ENCODE results near the gene NMBR.
"Not testable (repeated sequence)": the region's sequence is repeated elsewhere in the genome, so short reads cannot be mapped to it uniquely, and the experiment has no call there.

NMBR gene

DNA sequence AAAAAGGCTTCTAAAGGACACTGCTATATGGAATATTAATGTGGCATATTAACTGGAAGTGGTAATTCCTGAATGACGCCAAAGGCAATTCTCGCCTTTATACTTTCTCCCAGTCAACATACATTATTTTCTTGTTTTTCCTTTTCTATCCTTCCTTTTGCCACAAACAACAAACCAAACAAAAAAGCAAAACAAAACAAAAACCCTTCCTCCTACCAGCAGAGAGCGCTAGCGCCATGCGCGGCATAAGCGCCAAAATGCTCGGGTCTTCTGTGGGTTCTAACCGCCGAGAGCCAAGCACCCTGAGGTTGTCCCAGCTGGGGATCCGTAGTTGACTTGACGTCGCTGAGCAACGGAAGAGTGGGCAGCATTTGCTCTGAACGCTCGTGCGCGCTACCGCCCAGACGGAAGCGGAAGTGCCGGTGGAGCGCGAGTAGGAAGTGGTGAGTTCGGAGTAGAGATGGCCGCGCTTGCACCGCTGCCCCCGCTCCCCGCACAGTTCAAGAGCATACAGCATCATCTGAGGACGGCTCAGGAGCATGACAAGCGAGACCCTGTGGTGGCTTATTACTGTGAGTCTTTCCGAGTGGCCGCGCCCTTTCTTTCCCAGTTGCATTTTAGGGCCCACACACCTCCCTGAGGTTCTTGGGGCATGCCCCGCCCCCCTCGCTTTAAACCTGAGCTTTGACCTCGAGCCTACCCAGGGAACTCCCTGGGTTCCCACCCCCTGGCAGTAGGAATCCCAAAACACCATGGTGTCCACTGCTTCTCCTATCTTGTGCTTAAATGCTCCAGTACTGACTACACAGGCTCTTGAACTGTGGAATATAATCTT, at the start of gene NMBR, which contains the start of gene VTA1:
TSS of gene NMBR (minus strand) at position 295 of the 835 bp plus-strand sequence. CDS start 58,464 bp downstream, outside the sequence.
TSS of gene VTA1 (plus strand) at position 436 of the 835 bp plus-strand sequence. CDS start at position 461, 25 bp downstream.
- DNase-seq = peak; percentile 95

DNA sequence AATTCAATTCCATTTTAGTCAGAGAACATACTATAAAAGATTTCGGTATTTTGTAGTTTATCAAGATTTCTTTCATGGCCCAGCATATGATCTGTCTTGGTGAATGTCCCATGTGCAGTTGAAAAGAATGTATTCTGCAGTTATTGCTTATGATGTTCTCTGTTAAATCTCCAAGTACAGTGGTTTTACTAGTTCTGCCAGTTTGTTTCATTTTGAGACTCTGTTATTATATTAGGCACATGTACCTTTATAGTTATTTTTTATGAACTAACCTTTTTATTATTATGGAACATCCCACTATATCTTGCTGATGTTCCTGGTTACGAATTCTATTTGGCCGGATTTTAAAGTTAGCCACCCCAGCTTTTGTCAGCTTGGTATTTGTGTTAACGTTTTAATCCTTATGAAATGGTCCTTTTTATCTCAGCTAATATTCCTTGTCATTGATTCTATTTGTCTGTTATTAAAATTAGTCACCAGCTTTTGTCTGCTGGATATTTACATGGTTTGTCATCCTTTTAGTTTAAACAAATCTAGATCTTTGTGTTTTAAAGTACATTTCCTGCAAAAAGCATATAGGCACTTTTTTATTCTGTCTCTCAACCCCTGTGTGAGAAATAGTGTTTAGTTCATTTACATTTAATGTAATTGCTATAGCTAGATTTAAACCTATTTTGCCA, 49.1 kb upstream of the NMBR start:
- no peak for DNase-seq

DNA sequence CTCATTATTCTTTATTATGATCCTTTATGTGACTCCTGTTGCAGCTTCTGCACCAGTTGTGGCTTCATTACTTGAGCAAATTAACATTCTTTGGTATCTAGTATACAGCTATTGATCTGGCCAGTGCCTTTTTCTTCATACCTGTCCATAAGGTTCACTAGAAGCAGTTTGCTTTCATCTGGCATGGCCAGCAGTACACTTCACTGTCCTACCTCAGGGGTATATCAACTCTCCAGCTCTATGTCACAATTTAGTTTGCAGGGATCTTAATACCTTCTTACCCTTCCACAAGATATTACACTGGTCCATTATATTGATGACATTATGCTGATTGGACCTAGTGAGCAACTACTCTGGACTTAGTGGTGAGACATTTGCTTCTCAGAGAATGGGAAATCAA, 46.7 kb upstream of the NMBR start:
- no peak for DNase-seq

DNA sequence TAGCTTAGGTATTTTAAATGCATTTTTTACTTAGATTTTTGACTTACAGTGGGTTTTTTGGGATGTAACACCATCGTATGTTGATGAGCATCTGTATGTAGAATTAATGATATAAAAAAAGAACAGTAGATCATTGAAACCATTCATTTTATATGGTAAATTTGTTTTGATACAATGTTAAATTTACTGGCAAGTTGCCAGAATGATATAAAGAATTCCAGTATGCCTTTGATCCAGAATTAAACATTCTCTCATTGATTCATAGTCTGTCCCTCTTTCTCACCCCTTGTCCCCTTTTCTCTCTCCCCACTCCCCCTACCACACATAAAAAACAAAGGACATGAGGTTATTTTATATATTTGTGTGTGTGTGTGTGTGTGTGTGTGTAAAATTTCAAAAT, 45.4 kb upstream of the NMBR start:
- no peak for DNase-seq

DNA sequence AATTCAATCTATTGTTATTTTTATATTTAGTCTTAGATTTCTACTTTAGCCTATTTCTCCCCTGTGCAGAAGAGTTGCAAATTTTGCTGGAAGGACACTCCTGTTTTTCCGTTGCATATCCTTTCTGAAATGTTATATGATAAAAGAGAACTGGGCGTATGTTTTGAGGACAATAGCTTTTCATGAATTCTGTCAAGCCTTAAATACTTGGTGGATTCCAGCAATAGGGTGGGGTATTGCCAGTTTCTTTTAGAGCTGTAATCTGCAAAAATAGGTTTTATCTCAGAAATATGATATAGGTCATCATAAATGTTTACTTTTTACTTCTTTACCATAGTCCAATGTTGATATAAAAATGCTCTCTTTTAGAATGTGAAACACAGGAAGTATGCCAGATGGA, 42.1 kb upstream of the NMBR start:
- no peak for DNase-seq

DNA sequence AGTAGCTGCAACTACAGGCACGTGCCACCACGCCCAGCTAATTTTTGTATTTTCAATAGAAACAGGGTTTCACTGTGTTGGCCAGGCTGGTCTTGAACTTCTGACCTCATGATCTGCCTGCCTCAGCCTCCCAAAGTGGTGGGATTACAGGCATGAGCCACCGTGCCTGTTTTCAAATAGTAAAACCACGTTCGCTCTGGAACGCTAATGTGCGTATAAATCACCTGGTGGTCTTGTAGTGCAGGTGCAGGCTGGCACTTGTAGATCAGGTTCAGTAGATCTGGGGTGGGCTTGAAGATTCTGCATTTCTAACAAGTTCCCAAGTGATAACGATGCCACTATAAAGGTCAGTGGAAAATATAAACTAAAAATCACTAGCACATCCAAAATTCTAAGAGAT, 41.4 kb upstream of the NMBR start:
- not testable (repeated sequence) for DNase-seq

DNA sequence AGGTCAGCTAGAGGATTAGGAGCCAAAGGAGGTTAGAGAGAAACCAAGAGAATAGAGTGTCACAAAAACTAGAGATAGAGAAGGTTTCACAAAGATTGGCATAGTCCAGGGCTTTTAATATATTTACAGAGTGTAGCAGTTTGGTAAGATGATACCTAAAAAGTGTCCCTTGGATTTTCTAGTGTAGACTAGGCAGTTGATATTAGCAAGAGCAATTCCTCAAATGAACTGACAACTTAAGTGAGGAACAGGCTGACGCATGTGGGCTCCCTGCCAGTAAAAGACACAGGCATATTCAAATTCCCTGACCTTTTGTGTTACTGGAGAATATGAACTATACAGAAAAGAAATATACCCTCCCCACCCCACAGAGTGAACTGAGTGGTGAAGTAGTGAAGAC, 40.3 kb upstream of the NMBR start:
- DNase-seq = no peak

DNA sequence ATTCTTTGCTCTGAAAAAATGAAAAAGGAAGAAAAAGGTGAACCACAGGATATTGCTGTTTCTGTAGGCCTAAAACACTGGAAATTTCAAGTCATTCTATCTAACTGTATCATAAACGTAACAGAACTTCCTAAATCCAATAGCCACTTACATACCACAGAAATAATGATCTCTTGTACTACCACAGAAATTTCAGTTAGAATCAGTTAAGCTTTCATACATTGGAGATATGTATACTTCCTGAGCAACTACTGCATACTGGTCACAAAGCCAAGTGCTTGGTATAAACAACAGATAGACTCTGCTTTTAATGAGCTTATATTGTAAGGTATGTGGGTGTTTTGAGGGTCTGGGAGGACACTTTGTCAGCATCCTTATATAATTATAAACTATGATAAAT, 38.7 kb upstream of the NMBR start:
- DNase-seq = no peak

DNA sequence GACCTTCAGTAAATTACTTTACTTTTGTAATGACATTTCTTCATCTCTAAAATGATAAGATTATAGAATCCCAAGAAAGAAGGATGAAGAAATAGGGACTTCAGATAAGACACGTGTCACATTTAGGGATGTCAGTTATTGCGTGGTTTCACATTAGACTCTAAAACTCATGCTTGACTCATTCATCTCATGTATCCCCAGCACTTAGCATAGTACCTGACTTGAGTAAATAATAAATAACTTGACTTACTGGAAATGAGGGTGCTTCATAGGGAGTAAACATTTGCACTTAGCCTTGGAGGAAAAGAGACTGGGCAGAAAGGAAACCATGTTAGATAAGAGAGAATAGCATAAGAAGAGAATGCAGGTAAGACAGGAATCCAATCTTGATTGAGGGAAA, 37.4 kb upstream of the NMBR start:
- no peak for DNase-seq

DNA sequence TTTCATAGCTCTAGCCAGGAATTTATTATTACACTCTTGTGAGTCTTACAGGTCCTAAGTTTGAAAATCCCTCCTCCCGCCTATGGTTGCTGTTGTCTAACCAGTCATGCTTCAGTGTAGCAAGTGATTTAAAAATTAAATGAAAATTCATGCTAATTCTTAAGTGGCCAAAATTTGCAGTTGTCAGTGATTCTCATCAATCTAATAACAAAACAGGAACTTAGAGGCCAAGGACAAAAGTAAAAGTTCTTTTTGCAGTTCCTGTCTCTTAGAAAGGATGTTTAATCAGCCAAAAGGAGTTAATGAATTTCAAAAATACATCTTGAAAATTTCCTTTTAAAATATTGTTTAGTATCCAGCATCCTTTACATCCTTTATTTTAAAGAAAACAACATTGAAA, 36.4 kb upstream of the NMBR start:
- DNase-seq = no peak

DNA sequence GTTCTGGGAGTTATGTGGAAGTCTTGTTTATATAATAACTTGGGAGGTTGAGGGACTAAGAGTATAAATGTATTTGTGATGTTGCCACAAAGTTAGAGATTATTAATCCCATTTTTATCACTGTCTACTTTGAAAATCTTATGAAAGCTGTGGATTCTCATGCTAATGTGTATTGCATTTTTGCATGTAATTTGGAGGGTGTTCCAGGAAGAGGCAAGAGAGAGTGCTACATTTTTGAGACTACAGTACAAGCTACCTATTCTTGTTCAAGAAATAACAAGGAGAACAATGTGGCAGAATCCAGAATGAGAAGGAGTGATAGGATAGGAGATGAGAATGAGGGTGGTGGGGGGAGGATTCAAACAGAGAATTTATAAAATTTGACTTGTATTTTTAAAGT, 35.1 kb upstream of the NMBR start:
- DNase-seq = no peak

DNA sequence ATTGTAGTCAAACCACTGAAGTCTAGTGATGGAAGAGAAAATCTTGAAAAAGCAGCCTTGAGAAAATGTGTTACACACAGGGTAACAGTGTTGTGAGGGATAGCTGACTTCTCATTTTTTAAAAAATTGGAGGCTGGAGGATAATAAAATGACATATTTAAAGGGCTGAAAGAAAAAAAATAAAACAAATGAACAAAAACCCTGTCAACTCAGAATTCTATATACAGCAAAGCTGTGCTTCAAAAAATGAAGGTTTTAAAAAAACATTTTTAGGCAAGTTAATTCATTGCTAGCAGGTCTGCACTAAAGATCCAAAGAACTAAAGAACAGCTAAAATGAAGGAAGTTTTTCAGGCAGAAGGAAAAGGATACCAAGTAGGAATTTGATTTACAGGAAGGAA, 31.2 kb upstream of the NMBR start:
- no peak for DNase-seq

DNA sequence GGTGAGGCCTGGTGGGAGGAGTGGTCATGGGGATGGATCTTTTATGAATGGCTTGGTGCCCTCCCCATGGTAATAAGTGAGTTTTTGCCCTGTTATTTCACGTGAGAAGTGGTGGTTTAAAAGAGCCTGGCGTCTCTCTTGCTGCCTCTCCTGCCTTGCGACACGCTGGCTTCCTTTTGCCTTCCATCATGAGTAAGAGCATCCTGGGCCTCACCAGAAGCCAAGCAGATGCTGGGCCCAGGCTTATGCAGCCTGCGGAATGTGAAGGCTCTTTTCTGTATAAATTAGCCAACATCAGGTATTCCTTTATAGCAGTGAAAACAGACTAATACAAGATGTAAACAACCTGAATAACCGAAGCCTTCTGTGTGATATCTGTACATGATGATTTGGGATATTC, 27.8 kb upstream of the NMBR start:
- no peak for DNase-seq

DNA sequence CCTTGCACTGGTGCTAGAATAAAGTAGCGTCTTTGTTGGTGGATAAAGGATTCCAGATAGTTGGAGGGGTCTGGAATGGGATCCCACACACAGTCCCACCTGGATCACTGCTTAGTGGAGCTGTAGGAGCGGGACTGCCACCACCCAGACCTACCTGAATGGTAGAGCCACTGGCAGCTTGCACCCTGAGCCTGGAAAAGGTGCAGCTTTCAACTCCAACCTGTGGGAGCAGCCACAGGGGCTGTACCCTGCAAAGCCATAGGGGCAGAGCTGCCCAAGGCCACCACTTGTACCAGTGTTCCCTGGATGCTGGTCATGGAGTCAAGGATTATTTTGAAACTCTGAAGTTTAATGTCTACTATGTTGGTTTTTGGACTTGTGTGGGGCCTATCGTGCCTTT, 27.1 kb upstream of the NMBR start:
- DNase-seq = no peak

DNA sequence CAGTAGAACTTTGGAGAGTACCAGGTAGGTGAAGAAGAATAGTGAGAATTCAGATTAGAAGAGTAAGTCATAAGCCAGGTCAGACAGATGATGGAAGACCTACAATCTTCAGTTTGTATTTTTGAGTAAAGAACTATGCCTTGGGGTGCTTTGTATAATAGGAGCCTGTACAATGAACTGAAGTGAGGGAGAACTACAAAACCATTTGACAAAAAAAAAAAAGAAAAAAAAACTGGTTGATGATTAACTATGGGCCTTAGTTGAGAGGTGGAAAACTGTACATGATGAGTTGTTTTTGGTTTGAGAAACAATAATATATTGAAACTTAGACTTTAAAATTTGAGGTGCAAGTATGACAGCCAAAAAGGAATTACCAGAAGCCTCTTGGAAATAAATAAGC, 25.8 kb upstream of the NMBR start:
- DNase-seq = no peak

DNA sequence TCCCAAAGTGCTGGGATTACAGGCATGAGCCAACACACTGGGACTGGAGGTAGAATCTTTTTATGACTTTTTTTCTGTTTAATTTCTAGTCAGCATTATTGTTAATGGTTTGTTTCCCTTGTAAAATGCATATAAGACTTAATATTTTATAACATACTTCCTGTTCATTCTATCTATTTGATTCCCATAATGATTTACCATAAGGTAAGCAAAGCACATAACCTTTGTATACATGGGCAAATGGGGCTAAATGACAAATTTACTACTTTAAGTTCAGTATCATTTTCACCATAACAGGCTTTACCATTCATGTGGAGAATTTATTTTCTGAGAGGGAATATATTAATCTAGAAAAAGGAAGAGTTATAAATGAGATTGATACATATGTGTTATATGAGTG, 24.4 kb upstream of the NMBR start:
- no peak for DNase-seq

DNA sequence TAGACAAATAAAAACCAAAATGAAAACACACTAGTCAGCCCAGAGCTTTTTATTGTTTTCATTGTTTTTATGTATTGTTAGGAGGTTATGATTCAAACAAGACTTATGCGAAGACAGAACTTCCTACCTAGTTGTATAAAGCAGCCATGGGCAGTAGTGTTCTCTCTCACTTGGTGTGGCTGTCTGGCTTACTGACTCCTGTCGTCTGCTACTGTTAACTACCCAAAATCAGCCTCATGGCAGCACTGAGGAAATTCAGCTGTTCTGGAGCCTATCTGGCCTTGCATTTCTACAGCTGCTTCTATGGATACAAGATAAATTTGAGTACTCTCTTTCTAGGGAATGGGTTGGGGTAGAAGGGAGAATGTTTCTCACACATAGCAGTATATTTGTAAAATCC, 20.6 kb upstream of the NMBR start:
- DNase-seq = no peak

DNA sequence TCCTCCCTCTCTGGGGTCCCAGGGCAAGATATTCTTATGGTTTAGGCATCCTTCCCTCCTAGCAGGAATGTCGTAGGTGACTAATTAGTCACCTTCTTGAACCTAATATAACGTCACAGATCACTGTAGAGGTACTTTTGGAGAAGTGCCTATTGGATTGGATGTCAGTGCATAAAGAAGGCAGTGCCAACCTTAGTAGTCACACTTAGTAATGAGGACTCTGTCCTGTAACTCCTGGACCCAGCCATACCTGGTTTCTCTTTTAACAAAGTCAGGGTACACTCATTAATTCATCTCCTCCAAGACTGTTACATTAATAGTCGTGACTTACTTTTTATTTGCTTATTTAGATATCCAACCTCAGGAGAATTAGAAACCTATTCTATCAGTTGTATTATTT, 20.1 kb upstream of the NMBR start:
- DNase-seq = no peak

DNA sequence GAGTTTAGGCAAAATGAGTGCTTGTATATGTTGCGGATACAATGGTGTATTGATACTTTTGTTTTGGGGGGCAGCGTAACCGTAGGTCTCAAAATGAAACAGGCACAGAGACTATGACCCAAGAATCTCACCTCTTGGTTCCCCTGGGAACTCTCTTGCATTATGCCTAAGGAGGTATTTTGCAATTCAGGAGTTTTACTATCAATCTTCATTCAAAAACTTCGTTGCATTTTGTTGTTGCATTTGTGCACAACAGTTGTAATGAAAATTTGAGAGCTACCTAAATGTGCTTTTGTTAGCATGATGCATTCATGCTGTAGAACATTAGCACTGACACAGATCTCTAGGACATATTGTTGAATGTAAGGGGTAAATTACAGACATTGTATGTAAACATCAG, 18.3 kb upstream of the NMBR start:
- DNase-seq = no peak

DNA sequence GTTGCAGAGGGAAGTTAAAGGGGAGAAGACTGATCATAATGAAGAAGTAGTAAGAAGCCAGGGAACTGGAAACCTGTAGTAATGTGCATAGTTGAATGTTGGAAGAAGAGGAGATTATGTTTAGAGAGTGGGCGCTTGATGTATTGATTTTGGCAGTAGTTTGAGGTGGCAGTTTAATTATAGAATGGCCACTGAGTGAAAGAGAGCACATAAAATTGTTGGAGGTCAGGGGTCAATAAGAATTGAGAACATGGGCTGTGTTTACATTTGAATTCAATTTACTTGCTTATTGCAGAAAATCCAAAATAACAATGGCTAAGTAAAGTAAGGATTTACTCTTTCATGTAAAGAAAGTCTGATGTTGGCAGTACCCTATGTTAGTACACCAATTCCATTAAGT, 15.9 kb upstream of the NMBR start:
- DNase-seq = no peak

DNA sequence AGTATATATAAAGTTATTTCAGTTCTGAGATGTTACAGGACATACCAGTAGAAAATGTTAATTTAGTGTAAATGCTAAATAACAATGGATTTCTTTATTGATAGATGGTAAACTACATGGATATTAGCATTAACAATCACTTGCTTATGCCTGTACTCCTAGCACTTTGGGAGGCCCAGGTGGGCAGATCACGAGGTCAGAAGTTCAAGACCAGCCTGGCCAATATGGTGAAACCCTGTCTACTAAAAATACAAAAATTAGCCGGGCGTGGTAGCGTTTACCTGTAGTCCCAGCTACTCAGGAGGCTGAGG, 9.8 kb upstream of the NMBR start:
- not testable (repeated sequence) for DNase-seq

DNA sequence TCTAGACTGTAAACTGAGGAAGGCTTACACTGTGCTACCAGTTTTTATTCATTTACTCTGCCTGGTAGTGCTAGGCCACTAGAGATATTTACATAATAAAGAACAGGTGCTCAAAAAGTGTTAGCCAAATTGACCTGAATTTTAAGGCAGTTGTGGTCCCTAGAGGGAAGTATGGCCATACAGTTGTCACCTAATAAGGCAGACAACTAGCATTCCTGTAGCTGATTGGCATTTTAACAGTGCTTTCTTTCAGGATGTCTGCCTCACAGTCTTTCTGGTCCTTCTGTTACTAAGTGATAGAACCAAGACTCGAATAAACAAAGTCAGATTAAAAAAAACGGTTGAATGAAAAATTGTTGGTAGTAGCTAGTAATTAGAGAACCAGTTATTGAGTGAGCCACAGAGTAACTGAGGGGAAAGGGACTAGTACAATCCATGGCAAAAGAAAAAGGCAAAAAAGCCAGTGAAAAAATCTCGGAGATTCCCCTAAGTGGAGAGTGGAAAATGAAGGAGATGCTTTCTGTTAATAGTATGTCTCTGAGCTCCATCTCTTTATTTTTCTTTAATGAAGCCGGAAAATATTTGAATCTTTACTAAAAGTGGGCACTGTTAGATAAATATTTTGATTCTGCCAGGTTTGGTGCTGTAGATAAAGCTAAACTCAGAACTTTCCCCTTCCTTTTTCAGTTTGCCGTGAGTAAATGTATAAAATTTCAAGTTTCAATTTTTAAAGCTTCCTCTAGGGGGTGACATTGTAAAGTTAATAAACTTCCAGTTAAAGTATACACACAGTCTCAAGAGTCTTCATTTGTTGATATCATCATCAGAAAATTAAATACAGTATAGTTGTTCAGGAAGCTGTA, 9.2 kb upstream of the NMBR start:
- DNase-seq = no peak

DNA sequence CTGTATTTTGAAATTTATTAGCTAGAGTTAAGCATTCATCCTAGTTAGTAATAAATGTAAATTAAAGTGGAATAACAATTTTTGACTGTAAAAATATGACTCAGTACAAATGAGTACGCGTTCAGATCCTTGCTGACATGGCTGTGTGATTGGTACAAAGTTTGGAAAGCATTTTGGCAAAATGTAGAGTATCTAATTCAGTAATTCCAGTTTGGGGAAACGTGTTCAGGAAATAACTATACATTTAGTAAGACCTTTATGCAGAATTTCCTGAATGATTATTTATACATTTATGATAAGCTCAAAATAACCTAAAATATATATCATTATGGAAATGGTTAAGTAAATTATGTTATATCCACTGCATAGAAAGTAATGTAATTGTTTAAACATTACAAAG, 8.2 kb upstream of the NMBR start:
- no peak for DNase-seq

DNA sequence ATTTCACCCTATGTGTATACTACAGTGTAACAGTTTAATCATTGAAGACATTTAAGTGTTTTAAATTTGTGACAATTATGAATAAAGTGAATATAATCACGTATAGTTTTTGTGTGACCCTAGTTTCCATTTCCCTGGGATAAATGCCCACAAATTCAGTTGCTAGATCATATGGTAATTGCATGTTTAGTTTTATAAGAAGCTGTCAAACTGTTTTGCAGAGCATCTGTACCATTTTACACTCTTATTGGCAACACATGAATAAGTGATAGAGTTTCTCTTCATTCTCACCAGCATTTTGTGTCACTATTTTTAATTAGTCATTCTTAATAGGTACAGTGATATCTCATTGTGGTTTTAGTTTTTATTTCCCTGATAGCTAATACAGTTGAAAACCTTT, 7.4 kb upstream of the NMBR start:
- no peak for DNase-seq
